Immature natural killer cell (primary cell): ENCODE measurements around the gene SH3GL3. TPM values are rescaled to one million over a fixed set of nuclear protein-coding genes. Genes with fewer than 3 reads are reported as not detected.
A peak's percentile ranks its signal among the peaks of the same experiment; 100 is the strongest.

Experiments
- DNase-seq, 3 donors: peaks; one replicate each; pipeline ENCODE4 v3.0.0; 2022; ENCODE audit warnings: mixed read lengths in 1 of 3
- H3K27ac Mint-ChIP-seq, 6 donors: one replicate each; pipeline ENCODE4 v1.8.0; 2020; ENCODE audit warnings: mixed read lengths in 6 of 6, mild to moderate bottlenecking in 5 of 6, inconsistent platforms in 4 of 6, moderate library complexity in 3 of 6
- H3K27me3 Mint-ChIP-seq, 3 donors: one replicate each; pipeline ENCODE4 v1.8.0; 2020 to 2021; ENCODE audit warnings: low read depth in 3 of 3, mild to moderate bottlenecking in 3 of 3, mixed read lengths in 3 of 3, moderate library complexity in 3 of 3, inconsistent platforms in 1 of 3
- H3K36me3 Mint-ChIP-seq, 3 donors: one replicate each; pipeline ENCODE4 v1.8.0; 2020; ENCODE audit warnings: mixed read lengths in 3 of 3, inconsistent platforms in 2 of 3, mild to moderate bottlenecking in 2 of 3
- H3K4me1 Mint-ChIP-seq, 2 donors: one replicate each; pipeline ENCODE4 v1.8.0; 2020; ENCODE audit warnings: inconsistent platforms in 2 of 2, mild to moderate bottlenecking in 2 of 2, mixed read lengths in 2 of 2, moderate library complexity in 1 of 2
- H3K4me3 Mint-ChIP-seq, 5 donors: one replicate each; pipeline ENCODE4 v1.8.0; 2020; ENCODE audit warnings: mild to moderate bottlenecking in 5 of 5, mixed read lengths in 5 of 5, inconsistent platforms in 3 of 5, moderate library complexity in 3 of 5
- H3K9me3 Mint-ChIP-seq, 6 donors: one replicate each; pipeline ENCODE4 v1.8.0; 2020; ENCODE audit warnings: mild to moderate bottlenecking in 6 of 6, mixed read lengths in 6 of 6, inconsistent platforms in 4 of 6, moderate library complexity in 3 of 6
- polyA plus RNA-seq, 3 donors: library from polyadenylated mRNA; unstranded; fragments of 300-500 nt; fragmentation: Illumina TruSeq; gene quantifications; one replicate each; pipeline ENCODE4 v1.2.3, GENCODE V29; 2021

SH3GL3 gene
- polyA plus RNA-seq, 3 donors from 2014 or later: not detected

DNA sequence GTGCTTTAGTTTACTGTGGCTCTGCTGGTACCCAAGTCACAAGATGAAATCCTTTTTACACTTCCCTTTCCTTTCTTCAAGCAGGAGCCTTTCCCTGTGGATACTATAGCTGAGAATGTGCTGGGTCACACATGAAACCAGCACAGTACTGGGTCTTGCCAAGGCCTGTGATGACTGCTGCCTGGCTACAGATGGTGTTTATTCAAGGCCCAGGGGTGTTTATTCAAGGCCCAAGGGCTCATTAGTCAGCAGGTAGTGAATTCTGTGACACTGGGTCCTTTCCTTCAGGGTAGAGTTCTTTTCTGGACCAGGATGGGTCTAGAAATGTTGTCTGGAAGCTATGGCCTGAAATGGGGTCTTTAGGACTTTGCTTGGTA is 99.4 kb downstream of the SH3GL3 start:
- no peak for DNase-seq
- Mint-ChIP-seq H3K9me3 (peaks cover 0 to 11% (median 3%) of the 10 kb centered on the region in 6 donors), H3K27ac (no peak overlapping the region), H3K36me3 (no peaks in the 10 kb centered on the region), H3K4me3 (no peak overlapping the region), H3K27me3 (peaks cover 0 to 5% (median 4%) of the 10 kb centered on the region in 3 donors), H3K4me1 (no peaks in the 10 kb centered on the region)

DNA sequence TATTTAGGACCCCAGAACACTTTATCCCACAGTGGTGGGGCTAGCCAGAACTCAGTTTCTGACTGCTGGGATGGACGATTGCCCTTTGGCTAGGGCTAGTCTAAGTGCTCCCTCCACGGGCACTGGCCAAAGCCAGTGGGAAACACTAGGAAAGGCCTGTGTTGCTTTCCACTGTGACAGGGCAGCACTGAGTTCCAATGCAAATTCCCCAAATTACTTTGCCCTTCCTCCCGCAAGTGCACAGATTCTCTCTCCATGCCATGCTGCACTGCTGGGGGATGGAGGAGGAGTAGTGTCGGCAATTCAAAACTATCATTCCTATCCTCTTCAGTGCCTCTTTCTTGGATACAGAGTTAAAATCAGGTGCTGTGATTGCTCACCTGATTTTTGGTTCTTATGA is 100.0 kb downstream of the SH3GL3 start:
- DNase-seq: no peak
- no peak overlapping the region for H3K4me3 Mint-ChIP-seq
- peaks cover 0 to 5% (median 4%) of the 10 kb centered on the region in 3 donors for H3K27me3 Mint-ChIP-seq
- H3K27ac Mint-ChIP-seq: no peak overlapping the region
- peaks cover 0 to 11% (median 1%) of the 10 kb centered on the region in 6 donors for H3K9me3 Mint-ChIP-seq
- no peaks in the 10 kb centered on the region for H3K36me3 Mint-ChIP-seq
- H3K4me1 Mint-ChIP-seq: no peaks in the 10 kb centered on the region

DNA sequence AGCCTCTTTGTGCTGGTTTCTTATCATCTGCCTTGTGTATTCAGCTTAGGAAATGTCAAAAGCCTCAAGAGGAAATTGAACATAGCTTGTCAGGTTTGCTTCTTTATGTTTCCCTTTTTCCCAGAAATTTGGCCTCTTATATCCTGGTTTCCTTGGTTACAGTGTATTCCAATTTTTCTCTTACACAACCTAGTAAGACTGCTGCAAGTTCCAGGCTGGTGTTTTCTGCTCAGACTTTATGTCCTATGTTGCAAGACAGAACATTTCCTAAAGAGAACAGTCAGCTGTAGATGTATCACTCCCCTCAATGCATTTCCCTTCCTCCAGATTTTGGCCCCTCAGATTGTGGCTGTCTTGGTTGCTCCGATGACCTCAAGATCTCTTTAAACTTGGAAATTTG is 102.5 kb downstream of the SH3GL3 start:
- Mint-ChIP-seq H3K36me3 (no peaks in the 10 kb centered on the region), H3K9me3 (peaks cover 0 to 3% (median 0%) of the 10 kb centered on the region in 6 donors), H3K4me1 (no peaks in the 10 kb centered on the region), H3K27ac (no peak overlapping the region), H3K27me3 (peaks cover 0 to 4% (median 3%) of the 10 kb centered on the region in 3 donors), H3K4me3 (no peak overlapping the region)
- DNase-seq: no peak

DNA sequence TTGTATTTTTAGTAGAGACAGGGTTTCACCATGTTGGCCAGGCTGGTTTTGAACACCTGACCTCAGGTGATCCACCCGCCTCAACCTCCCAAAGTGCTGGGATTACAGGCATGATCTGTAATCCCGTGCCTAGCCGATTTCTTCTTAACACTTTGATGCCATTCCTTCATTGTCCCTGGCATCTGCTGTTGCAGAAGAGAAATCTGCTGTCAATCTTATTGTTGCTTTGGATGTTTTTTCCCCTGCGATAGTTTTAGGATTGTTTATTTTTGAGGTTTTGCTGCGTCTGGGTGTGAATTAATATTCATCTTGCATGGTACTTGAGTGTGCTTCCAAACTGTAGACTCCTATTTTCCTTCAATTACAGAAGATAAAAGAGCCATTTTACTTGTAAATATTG is 107.4 kb downstream of the SH3GL3 start:
- H3K4me1 Mint-ChIP-seq: no peaks in the 10 kb centered on the region
- H3K4me3 Mint-ChIP-seq: no peak overlapping the region
- no peaks in the 10 kb centered on the region for H3K9me3 Mint-ChIP-seq
- no peak for DNase-seq
- H3K36me3 Mint-ChIP-seq: no peaks in the 10 kb centered on the region
- peaks cover 0 to 7% (median 4%) of the 10 kb centered on the region in 3 donors for H3K27me3 Mint-ChIP-seq
- no peak overlapping the region for H3K27ac Mint-ChIP-seq

DNA sequence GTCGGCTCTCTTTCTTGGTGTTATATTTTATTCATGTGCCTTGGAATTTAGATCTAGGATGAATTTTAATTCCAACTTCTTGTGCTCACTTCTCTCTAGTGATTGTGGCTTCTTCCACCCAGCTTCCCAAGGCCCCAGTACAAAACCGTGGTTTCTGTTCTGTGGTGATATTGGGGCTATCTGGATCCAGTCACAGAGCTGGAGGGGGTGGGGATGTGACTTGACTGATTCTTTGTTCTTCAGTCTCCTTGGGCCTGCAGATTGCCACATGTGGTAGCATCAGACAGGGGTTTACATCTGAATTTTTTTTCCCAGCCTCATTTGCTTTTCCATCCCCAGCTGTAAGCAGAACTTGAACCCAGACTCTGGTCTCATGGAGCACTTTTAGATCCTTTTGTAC is 108.2 kb downstream of the SH3GL3 start:
- H3K36me3 Mint-ChIP-seq: no peaks in the 10 kb centered on the region
- no peak for DNase-seq
- H3K27ac Mint-ChIP-seq: no peak overlapping the region
- no peaks in the 10 kb centered on the region for H3K4me1 Mint-ChIP-seq
- peaks cover 0 to 7% (median 4%) of the 10 kb centered on the region in 3 donors for H3K27me3 Mint-ChIP-seq
- H3K9me3 Mint-ChIP-seq: no peaks in the 10 kb centered on the region
- no peak overlapping the region for H3K4me3 Mint-ChIP-seq

DNA sequence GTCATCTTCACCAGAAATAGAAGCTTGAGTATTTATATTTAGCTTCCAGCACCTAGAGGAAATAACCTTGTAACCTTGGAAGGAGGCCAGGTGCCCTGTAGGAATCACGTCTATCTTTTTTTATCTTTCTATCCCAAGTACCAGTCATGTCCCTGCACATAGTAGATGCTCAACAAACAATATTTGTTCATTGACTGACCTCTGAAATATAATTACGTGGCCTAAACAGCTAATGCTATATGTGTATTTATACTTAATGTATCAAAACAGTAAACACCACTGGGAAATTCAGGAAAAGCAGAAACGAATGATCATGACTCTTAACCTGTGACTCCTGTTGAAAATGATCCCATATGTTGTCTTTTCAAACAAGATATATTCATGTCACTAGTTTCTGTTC is 108.9 kb downstream of the SH3GL3 start:
- Mint-ChIP-seq H3K9me3 (no peaks in the 10 kb centered on the region), H3K36me3 (no peaks in the 10 kb centered on the region), H3K27ac (no peak overlapping the region), H3K27me3 (peaks cover 0 to 4% (median 4%) of the 10 kb centered on the region in 3 donors), H3K4me3 (no peak overlapping the region), H3K4me1 (no peaks in the 10 kb centered on the region)
- DNase-seq: no peak

DNA sequence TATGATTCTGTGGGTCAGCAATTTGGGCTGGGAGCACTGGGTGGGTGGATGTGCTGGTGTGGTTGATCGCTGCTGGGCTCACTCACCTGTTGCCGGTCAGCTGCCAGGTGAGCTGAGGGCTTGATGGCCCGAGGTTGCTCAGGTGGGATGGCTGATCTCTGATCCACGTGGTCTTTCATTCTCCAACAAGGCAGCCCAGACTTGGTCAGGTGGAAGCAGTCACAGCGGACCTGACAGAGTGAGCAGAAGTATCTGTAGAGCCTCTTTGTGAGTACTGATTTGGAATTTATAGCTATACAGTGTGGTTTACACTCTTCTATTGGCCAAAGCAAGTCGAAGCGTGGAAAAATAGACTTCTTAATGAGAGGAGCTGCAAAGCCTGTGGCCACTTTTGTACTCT is 109.6 kb downstream of the SH3GL3 start:
- Mint-ChIP-seq H3K9me3 (no peaks in the 10 kb centered on the region), H3K36me3 (no peaks in the 10 kb centered on the region), H3K4me3 (no peak overlapping the region), H3K27ac (no peak overlapping the region), H3K4me1 (no peaks in the 10 kb centered on the region), H3K27me3 (peaks cover 0 to 4% (median 0%) of the 10 kb centered on the region in 3 donors)
- no peak for DNase-seq

DNA sequence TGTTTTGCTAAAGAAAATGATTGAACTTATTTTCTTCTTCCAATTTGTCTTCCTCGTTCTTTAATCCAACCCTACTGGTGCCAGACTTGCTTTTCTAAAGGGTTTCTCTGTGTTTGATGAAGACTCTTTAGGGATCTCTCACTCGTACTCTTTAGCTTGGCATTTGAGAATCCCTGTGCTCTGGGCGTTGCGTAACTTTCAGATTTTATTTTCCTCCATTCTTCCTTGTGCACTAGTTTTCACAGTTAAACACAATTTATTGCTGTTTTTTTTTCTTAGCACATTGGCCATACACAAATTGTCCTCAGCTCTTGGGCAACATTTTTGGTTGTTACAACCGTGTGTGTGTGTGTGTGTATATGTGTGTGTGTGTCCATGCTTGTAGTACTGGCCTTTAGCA is 111.0 kb downstream of the SH3GL3 start:
- H3K4me1 Mint-ChIP-seq: no peaks in the 10 kb centered on the region
- no peaks in the 10 kb centered on the region for H3K36me3 Mint-ChIP-seq
- no peak overlapping the region for H3K27ac Mint-ChIP-seq
- no peak for DNase-seq
- no peaks in the 10 kb centered on the region for H3K9me3 Mint-ChIP-seq
- peaks cover 0 to 4% (median 0%) of the 10 kb centered on the region in 3 donors for H3K27me3 Mint-ChIP-seq
- no peak overlapping the region for H3K4me3 Mint-ChIP-seq

DNA sequence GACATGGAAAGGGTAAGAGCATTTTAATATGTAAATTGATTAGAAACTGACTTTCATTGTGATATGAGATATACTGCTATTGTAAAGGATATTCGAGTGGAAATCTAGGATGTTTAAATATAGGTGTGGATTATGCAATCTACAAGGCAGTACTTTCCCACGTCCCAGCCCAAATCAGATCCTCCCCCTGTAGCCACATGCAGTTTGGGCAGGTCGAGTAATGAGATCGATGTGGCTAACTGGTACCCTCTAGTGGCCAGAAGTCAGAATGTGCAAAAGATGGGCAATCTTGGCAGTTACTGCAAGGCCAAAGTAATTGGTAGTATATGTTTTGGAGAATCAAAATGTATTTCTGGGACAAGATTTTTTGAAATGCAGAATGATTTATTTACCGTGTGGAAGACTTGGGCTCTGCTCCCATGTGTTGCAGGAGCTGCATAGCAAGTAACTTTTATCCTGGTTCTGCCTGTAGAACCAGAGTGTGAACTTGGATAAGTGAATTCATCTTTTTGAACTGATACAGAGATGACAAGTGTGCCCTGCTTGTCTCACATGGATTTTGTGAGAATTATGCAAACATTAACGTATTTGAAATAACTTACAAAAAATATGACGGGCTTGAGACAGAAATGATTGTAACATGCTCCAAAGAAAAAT is 112.3 kb downstream of the SH3GL3 start:
- Mint-ChIP-seq H3K4me3 (no peak overlapping the region), H3K27me3 (peaks cover 0 to 4% (median 0%) of the 10 kb centered on the region in 3 donors), H3K9me3 (no peaks in the 10 kb centered on the region), H3K4me1 (no peaks in the 10 kb centered on the region), H3K27ac (no peak overlapping the region), H3K36me3 (no peaks in the 10 kb centered on the region)
- peak in 2 of 3 donors; percentile 14 to 32 for DNase-seq

DNA sequence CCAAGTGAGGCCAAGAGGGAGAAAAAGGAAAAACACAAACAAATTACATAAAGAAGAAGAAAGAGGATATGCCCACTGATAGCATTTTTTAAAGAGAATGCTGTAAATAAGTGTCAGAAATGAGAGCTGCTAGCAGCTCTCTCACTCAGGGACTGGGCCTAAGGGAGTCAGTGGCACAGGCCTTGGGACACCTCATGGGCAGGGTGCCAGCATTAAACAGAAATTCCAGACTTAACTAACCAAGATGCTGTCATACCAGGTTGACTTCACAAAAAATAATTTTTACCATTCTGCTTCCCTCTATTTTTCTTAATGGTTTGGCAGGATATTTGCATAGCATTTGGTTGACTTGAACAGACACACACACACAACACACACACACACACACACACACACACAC is 114.5 kb downstream of the SH3GL3 start:
- Mint-ChIP-seq H3K4me3 (no peak overlapping the region), H3K36me3 (no peaks in the 10 kb centered on the region), H3K27ac (no peak overlapping the region), H3K9me3 (no peaks in the 10 kb centered on the region), H3K4me1 (no peaks in the 10 kb centered on the region), H3K27me3 (peaks cover 0 to 2% (median 2%) of the 10 kb centered on the region in 3 donors)
- DNase-seq: no peak

DNA sequence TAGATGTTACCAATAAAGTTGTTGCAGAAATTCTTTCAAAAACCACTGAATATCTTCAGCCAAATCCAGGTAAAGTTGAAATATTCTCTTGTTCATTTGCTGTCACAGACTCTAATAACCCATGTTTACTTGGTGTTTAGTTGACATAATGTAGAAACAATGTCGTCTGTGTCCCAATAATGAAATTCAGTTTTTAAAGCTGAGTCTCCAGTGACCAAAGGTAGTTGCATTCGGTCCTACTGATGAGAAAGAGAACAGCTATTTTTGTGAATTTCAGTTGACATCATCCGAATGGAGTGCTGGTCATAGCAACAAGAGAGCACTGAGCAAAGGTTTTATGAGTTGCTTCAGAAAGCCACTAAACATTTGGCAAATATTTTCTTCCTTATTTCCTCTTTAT is 118.0 kb downstream of the SH3GL3 start:
- peaks cover 0 to 3% (median 0%) of the 10 kb centered on the region in 3 donors for H3K27me3 Mint-ChIP-seq
- no peaks in the 10 kb centered on the region for H3K4me1 Mint-ChIP-seq
- no peaks in the 10 kb centered on the region for H3K36me3 Mint-ChIP-seq
- no peak overlapping the region for H3K27ac Mint-ChIP-seq
- DNase-seq: no peak
- no peaks in the 10 kb centered on the region for H3K9me3 Mint-ChIP-seq
- H3K4me3 Mint-ChIP-seq: no peak overlapping the region

DNA sequence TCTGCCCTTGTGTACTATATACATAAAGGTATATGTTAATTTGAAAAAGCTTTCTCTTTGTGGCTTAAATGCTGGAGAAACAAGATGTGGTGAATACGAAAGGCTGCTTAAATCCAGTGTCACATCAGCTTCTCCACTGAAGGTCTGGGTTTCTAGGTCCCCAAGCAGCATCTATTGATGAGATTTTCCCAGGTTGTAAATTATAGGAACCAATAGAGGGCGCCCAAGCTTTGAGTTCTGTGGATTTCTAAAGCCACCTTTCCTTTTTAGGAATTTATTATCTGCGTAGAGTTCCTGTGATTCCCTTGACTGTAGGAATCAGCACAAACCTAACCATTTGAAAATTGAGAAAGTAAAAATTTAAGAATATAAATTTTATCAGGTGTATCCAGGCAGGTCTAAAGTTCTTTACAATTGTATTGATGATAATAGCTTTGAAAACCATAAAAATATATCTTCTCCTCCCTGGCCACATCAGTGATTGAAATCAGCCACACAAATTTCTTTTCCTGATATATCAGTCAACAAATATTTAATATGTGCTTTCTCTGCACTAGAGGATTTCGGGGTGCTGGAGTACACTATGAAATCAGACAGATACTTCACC is 118.5 kb downstream of the SH3GL3 start:
- DNase-seq: no peak
- no peaks in the 10 kb centered on the region for H3K4me1 Mint-ChIP-seq

DNA sequence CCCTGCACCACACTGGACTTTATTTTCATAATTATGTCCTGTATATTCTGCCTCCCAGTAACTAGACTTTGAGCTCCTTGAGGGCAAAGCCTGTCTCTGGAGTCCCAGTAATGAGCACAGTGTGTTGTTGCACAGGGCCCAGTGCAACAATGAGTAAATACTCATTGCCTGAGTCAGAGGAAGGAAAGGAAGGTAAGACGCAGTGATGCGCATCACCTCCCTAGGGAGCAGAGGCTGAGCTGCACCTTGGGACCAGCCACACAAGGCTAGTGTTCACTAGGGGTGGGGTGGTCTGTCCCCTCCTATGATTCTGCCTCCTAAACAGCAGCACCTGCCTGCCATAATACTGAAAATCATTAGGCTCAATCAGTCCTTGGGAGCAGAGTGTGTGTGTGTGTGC is 120.2 kb downstream of the SH3GL3 start:
- H3K27me3 Mint-ChIP-seq: peaks cover 0 to 3% (median 0%) of the 10 kb centered on the region in 3 donors

More for the DNA sequence above, 118.5 kb downstream of the SH3GL3 start:
- H3K27ac Mint-ChIP-seq: no peak overlapping the region
- H3K27me3 Mint-ChIP-seq: peaks cover 0 to 3% (median 0%) of the 10 kb centered on the region in 3 donors
- no peaks in the 10 kb centered on the region for H3K36me3 Mint-ChIP-seq
- H3K4me3 Mint-ChIP-seq: no peak overlapping the region
- no peaks in the 10 kb centered on the region for H3K9me3 Mint-ChIP-seq

DNA sequence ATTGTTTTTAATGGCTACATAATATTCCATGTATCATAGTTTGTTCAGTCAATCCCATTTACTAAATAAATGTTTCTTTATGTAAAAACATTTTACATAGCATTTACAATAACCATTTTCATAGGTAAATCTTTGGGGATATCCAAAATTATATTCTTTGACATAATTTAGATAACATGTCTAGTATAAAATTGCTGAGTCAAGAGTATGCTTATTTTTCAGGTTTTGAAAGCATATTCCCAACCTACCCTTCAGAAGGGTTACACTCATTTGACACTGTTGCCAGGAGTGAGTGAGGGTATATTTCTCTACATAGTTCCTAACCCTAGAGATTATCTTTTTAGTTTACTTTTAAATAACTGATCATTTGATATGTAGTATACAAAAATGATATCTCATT is 122.2 kb downstream of the SH3GL3 start:
- Mint-ChIP-seq H3K9me3 (no peaks in the 10 kb centered on the region), H3K4me3 (no peak overlapping the region), H3K4me1 (no peaks in the 10 kb centered on the region), H3K27me3 (peaks cover 1 to 8% (median 4%) of the 10 kb centered on the region in 3 donors), H3K27ac (no peak overlapping the region), H3K36me3 (no peaks in the 10 kb centered on the region)
- no peak for DNase-seq

More for the DNA sequence above, 120.2 kb downstream of the SH3GL3 start:
- Mint-ChIP-seq H3K4me3 (no peak overlapping the region), H3K36me3 (no peaks in the 10 kb centered on the region), H3K9me3 (no peaks in the 10 kb centered on the region), H3K4me1 (no peaks in the 10 kb centered on the region), H3K27ac (no peak overlapping the region)
- DNase-seq: no peak

DNA sequence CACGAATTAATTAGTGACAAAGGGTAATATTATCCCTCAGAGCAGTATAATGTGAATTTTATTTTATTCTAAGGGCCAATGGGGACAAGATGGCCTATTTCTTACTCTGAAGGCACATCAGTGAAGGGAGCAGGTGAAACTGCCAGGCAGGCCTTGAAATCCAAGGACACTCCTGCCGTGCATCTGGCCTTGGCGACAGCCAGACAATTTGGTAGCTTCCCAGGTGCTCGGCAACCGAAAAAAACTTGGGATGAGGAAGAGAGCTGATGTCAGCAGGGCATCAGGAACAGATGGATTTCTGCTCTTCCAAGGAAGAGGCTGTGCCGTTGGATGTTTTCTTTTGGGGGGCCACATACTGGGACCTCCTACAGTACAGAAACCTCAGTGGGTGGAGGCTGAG is 123.6 kb downstream of the SH3GL3 start:
- H3K27me3 Mint-ChIP-seq: peaks cover 1 to 8% (median 4%) of the 10 kb centered on the region in 3 donors

More for the DNA sequence above, 123.6 kb downstream of the SH3GL3 start:
- DNase-seq: no peak
- H3K9me3 Mint-ChIP-seq: no peaks in the 10 kb centered on the region
- H3K4me1 Mint-ChIP-seq: no peaks in the 10 kb centered on the region
- H3K27ac Mint-ChIP-seq: no peak overlapping the region
- no peak overlapping the region for H3K4me3 Mint-ChIP-seq
- no peaks in the 10 kb centered on the region for H3K36me3 Mint-ChIP-seq
